Hematopoietic multipotent progenitor cell treated with erythropoietin and hydrocortisone succinate and interleukin-3 and kit ligand, for 6 days (in vitro differentiated cells): ENCODE data around the gene FXYD6.

ENCODE experiments used
- DNase-seq: peaks from one replicate; pipeline ENCODE4 v3.0.0-alpha.2; 2015

FXYD6 gene

DNA sequence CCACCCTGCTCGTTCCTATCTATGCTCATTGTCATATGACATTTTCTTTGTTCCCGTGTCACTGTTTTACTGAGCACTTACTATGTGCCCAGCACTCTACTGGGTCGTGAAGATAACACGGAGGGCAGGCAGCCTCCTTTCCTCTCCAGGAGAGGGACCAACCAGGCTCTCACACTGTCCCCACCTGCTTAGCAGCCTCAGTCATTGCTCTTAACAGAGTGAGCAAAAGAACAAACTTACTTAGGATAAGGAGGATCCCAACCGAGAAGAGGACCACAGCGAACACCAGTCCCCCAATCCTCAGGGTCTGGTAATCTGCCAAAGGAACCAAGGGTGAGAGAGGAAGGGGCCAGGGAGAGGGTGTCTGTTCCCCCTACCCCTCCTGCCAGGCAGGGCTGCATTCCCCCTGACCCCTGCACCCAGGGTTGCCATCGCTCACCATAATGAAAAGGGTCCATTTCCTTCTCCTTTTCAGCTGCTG lies 34.9 kb downstream of the FXYD6 start:
- DNase-seq: no peak

GRCh38 chr11:117840881-117841550 lies 35.4 kb downstream of the FXYD6 start:
- no peak for DNase-seq

GRCh38 chr11:117839936-117840813 lies 36.3 kb downstream of the FXYD6 start:
- no peak for DNase-seq

GRCh38 chr11:117839380-117839881 lies 37.0 kb downstream of the FXYD6 start:
- no peak for DNase-seq

DNA sequence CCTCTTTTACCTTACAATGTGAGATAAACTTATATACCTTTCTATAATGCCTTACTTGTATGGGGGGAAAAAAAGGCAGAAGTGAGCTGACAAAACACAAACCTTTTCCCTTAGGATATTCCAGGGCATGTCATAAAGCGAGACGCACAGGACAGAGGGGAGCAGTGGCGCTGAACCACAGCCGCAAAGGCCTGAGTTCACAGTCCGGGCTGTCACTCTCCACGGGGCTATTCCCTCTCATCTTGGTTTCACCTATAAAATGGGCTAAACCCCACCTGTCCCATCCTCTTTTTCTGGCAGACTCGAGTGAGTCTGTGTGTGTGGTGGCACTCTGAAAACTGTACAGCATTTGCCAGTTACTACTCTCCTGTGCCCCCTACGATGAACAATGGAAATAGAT lies 37.6 kb downstream of the FXYD6 start:
- no peak for DNase-seq

DNA sequence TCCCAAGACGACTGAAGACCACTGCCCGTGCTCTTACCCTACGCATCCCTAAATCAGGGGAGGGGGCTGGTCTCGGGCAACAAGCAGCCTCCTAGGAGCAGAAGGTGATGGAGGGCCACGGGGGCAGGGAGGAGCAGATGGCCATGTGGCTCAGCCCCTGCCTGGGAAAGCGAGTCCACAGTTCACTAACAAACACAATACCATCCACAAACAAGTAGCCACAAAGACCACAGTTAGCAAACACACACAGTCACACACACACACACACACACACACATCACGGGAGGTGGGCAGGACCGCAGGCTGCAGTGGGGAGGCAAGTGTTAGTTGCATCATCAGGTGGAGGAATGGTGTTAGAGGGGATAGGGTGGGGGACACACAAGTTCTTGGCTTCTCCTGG lies 38.7 kb downstream of the FXYD6 start:
- no peak for DNase-seq

DNA sequence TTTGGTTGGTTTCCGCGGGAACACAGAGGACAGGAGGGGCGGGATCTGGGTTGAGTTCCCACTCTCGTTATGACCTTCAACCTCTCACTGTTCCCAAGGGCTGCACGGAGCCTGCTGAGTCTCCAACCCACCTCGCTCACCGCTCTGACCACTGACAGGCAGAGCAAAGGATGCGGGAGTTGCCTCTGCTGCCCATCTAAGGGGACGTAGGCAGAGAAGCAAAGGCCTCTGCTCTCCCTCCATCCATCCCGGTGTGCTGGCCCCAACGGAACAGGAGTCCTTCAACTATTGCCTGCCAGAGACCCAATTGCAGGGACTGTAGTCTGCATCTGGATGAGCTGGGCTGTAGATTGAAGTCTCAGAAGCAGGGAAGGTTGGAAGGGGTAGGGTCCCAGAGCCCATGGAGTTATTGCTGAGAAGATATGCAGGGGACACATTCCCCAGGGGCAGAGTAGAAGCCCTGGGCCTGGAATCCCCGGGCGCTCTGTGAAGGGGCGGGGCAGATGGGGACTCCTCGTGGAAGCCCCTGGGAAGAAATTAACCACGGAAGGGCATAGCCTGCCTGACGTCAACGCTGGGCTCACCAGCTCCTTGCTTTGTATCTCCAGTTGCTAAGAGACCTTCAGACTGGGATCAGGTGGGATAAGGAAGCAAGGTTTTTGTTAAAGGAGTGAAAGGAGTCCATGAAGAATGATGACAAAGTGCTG lies 39.2 kb downstream of the FXYD6 start:
- DNase-seq: no peak

- DNase-seq: no peak
Observed at GRCh38 chr11:117836077-117836960, 40.1 kb downstream of the FXYD6 start.

DNA sequence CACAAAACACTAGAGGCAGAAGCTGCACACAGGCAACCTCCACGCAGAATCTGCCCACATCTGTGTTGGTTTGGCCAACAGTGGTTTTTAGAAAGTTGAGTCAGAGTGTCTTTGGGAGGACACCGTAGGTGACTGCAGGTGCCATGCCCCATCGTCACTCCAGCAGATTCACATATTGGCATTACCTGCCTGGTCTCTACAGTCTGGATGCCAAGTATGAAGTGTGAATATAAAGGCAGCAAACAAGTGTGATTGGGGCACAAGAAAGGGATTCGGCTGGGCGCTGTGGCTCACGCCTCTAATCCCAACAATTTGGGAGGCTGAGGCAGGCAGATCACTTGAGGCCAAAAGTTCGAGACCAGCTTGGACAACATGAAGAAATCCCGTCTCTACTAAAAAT lies 40.9 kb downstream of the FXYD6 start:
- no peak for DNase-seq

DNA sequence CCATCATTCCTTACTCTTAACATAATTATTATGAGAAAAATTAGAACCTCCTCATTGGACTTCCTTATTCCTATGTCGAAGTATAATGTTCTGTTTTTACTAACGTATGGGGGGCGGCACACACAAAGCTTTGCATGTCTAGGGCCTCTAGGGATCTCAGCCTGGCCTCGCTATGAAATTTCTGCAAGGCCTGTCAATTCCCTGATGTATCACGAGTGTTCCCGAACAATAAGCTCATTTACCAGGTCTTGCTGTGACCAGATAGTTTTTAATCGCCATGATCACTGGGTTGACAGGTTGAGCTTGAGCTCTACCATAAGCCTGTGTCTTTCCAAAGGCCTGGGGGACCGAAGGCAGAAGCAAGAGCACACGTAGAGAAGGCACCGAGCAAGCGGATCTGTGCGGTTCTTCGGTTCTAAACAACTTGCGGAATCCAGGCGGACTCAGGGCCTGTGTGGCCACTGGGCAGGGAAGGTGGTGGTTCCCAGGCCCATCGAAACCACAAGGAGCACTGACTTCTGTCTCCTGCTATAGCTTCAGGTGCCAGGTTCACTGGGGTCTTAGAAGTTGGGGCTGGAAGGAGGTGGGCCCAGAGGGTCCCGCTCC lies 41.5 kb downstream of the FXYD6 start:
- DNase-seq: no peak

- no peak for DNase-seq
Observed at GRCh38 chr11:117834068-117834810, 42.2 kb downstream of the FXYD6 start.

- DNase-seq: no peak
Observed at GRCh38 chr11:117833401-117833891, 43.0 kb downstream of the FXYD6 start.

DNA sequence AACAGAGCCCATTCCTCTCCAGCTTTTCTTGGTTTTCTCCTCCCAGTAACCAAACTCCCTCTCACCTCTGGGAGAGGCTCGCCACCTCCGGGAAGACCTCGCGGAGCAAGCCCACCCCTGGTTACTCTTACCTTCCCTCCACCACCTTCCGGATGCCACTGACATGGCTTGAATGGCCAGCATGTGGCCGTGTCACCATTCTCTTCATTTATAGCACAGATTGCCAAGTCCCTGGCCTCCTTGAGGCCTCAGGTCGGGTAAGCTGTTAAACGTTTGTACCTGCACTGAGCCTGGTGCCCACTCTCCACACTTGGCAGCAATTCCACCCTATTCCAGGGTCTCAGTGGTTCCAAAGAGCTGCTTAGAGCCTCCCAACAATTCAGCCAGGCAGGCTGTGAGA lies 43.9 kb downstream of the FXYD6 start:
- DNase-seq: no peak

DNA sequence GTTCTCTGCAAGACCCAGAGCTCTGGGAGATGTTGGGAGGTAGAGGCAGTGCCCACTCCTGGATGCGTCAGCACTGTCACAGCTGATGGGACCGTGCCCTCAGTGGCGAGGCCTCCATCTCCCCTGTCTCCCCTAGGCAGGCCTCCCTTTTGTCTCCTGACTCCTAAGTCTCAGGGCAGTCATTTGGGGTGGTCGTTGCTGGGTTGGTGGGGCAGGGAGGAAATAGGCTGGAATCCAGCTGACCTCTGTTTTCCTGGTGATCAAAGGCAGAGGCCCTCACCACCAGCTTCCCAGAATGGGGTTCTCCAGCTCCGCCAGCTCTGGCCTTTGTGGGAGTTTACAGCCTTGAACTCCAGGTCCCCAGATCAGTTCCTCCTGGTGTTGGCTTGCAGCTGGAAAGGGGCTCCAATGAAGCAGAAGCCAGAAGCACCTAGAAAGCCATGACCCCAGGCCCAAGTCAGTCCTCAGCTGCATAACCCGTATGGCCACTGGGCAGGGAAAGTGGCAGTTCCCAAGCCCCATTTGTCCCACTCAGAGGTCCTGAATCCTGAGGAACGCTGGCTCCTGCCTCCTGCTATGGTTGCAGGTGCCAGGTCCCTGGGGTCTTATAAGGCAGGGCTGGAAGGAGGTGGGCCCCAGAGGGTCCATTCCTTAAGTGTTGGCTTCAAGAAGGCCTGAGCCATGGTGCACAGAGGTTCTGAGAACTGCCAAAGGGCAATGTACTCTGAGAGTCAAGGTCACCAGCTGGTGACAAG lies 44.6 kb downstream of the FXYD6 start:
- DNase-seq: no peak

- DNase-seq: no peak
Observed at GRCh38 chr11:117830674-117831351, 45.6 kb downstream of the FXYD6 start.

- no peak for DNase-seq
Observed at GRCh38 chr11:117830072-117830471, 46.4 kb downstream of the FXYD6 start.

GRCh38 chr11:117829369-117829725 lies 47.1 kb downstream of the FXYD6 start:
- no peak for DNase-seq

- DNase-seq: no peak
Observed at GRCh38 chr11:117828611-117829368, 47.7 kb downstream of the FXYD6 start.
